ENCODE results near the gene SUN5.

The SUN5 gene

GRCh38 chr20:33018169-33018931, 14.1 kb upstream of the SUN5 start:
- FAIRE-seq, result no peak

GRCh38 chr20:33017542-33017941, 13.3 kb upstream of the SUN5 start:
- TF ChIP-seq POLR2AphosphoS5 (IDR thresholded peaks at IDR 0.05; ENCODE audit: low read depth, low read length) (no peak), POLR2A (IDR thresholded peaks at IDR 0.05; ENCODE audit: low read depth, low read length) (no peak), TAF1 (IDR thresholded peaks at IDR 0.05; ENCODE audit: borderline replicate concordance, low read depth, low read length) (no peak)
- FAIRE-seq (no peak), DNase-seq (ENCODE audit: insufficient read length) (no peak)

More at GRCh38 chr20:33018169-33018931, 14.1 kb upstream of the SUN5 start:
- TF ChIP-seq POLR2AphosphoS5 (IDR thresholded peaks at IDR 0.05; ENCODE audit: low read depth, low read length), result no peak
- no peak for DNase-seq (ENCODE audit: insufficient read length)

GRCh38 chr20:33016581-33017109, 12.4 kb upstream of the SUN5 start:
- DNase-seq (ENCODE audit: insufficient read length) (no peak), FAIRE-seq (no peak)
- TF ChIP-seq POLR2AphosphoS5 (IDR thresholded peaks at IDR 0.05; ENCODE audit: low read depth, low read length), result no peak
- TF ChIP-seq POLR2A (IDR thresholded peaks at IDR 0.05; ENCODE audit: low read depth, low read length), result no peak
- TF ChIP-seq TAF1 (IDR thresholded peaks at IDR 0.05; ENCODE audit: borderline replicate concordance, low read depth, low read length), result no peak

GRCh38 chr20:33015700-33016580, 11.7 kb upstream of the SUN5 start:
- DNase-seq (ENCODE audit: insufficient read length) (no peak), FAIRE-seq (no peak)
- TF ChIP-seq POLR2AphosphoS5 (IDR thresholded peaks at IDR 0.05; ENCODE audit: low read depth, low read length), result no peak
- TF ChIP-seq POLR2A (IDR thresholded peaks at IDR 0.05; ENCODE audit: low read depth, low read length), result no peak
- no peak for TF ChIP-seq TAF1 (IDR thresholded peaks at IDR 0.05; ENCODE audit: borderline replicate concordance, low read depth, low read length)

GRCh38 chr20:33015114-33015484, 10.9 kb upstream of the SUN5 start:
- FAIRE-seq, result no peak
- TF ChIP-seq POLR2AphosphoS5 (IDR thresholded peaks at IDR 0.05; ENCODE audit: low read depth, low read length) (no peak), TAF1 (IDR thresholded peaks at IDR 0.05; ENCODE audit: borderline replicate concordance, low read depth, low read length) (no peak), POLR2A (IDR thresholded peaks at IDR 0.05; ENCODE audit: low read depth, low read length) (no peak)
- no peak for DNase-seq (ENCODE audit: insufficient read length)

GRCh38 chr20:33014336-33015113, 10.3 kb upstream of the SUN5 start:
- TF ChIP-seq POLR2A (IDR thresholded peaks at IDR 0.05; ENCODE audit: low read depth, low read length), result no peak
- TF ChIP-seq POLR2AphosphoS5 (IDR thresholded peaks at IDR 0.05; ENCODE audit: low read depth, low read length), result no peak
- TF ChIP-seq TAF1 (IDR thresholded peaks at IDR 0.05; ENCODE audit: borderline replicate concordance, low read depth, low read length), result no peak
- FAIRE-seq, result no peak
- DNase-seq (ENCODE audit: insufficient read length), result no peak

- FAIRE-seq, result no peak
- DNase-seq (ENCODE audit: insufficient read length), result no peak
- TF ChIP-seq POLR2AphosphoS5 (IDR thresholded peaks at IDR 0.05; ENCODE audit: low read depth, low read length) (no peak), POLR2A (IDR thresholded peaks at IDR 0.05; ENCODE audit: low read depth, low read length) (no peak), TAF1 (IDR thresholded peaks at IDR 0.05; ENCODE audit: borderline replicate concordance, low read depth, low read length) (no peak)
Measured at GRCh38 chr20:33013701-33014326, 9.6 kb upstream of the SUN5 start.

GRCh38 chr20:33012327-33013189, 8.3 kb upstream of the SUN5 start:
- TF ChIP-seq POLR2AphosphoS5 (IDR thresholded peaks at IDR 0.05; ENCODE audit: low read depth, low read length), result no peak
- FAIRE-seq (no peak), DNase-seq (ENCODE audit: insufficient read length) (no peak)

- no peak for DNase-seq (ENCODE audit: insufficient read length)
- no peak for TF ChIP-seq TAF1 (IDR thresholded peaks at IDR 0.05; ENCODE audit: borderline replicate concordance, low read depth, low read length)
- TF ChIP-seq POLR2A (IDR thresholded peaks at IDR 0.05; ENCODE audit: low read depth, low read length), result no peak
- no peak for TF ChIP-seq POLR2AphosphoS5 (IDR thresholded peaks at IDR 0.05; ENCODE audit: low read depth, low read length)
- FAIRE-seq, result no peak
Measured at GRCh38 chr20:33010674-33011449, 6.6 kb upstream of the SUN5 start.

- no peak for DNase-seq (ENCODE audit: insufficient read length)
- FAIRE-seq, result no peak
Measured at GRCh38 chr20:33010133-33010504, 5.9 kb upstream of the SUN5 start.

More at GRCh38 chr20:33010133-33010504, 5.9 kb upstream of the SUN5 start:
- no peak for TF ChIP-seq POLR2A (IDR thresholded peaks at IDR 0.05; ENCODE audit: low read depth, low read length)
- TF ChIP-seq TAF1 (IDR thresholded peaks at IDR 0.05; ENCODE audit: borderline replicate concordance, low read depth, low read length), result no peak
- TF ChIP-seq POLR2AphosphoS5 (IDR thresholded peaks at IDR 0.05; ENCODE audit: low read depth, low read length), result no peak

Data from GM12892 (cell line).